Uterus (tissue), 2 donors: ENCODE measurements around the gene PCDHGB2.

Experiments
- POLR2A ChIP-seq, 2 donors: fragments of 450-650 bp; IDR thresholded peaks; one replicate each; pipeline ENCODE4 v1.6.1; 2016; ENCODE audit warnings: antibody characterized with exemption in 2 of 2, mild to moderate bottlenecking in 1 of 2, moderate library complexity in 1 of 2
- TF ChIP-seq, protein P1 (sequence below), 4 experiments: fragments of 200-600 bp in 2 of 4; fragments of 450-650 bp in 2 of 4; sonication (generic) in 2 of 4; IDR thresholded peaks; one replicate each; pipeline ENCODE4 v1.5.1; 2016 to 2019; ENCODE audit warnings: antibody characterized with exemption in 4 of 4, mild to moderate bottlenecking in 2 of 4, moderate library complexity in 1 of 4

DNA sequence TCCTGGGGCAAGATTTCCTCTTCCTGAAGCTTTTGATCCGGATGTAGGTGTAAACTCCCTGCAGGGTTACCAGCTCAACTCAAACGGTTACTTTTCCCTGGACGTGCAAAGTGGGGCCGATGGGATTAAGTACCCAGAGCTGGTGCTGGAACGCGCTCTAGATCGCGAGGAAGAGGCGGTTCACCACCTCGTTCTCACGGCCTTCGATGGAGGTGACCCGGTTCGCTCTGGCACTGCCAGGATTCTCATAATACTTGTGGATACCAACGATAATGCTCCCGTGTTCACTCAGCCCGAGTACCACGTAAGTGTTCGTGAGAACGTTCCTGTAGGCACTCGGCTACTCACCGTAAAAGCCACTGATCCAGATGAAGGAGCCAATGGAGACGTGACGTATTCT lies 4.2 kb upstream of the PCDHGB2 start:
- TF ChIP-seq, protein P1, sequence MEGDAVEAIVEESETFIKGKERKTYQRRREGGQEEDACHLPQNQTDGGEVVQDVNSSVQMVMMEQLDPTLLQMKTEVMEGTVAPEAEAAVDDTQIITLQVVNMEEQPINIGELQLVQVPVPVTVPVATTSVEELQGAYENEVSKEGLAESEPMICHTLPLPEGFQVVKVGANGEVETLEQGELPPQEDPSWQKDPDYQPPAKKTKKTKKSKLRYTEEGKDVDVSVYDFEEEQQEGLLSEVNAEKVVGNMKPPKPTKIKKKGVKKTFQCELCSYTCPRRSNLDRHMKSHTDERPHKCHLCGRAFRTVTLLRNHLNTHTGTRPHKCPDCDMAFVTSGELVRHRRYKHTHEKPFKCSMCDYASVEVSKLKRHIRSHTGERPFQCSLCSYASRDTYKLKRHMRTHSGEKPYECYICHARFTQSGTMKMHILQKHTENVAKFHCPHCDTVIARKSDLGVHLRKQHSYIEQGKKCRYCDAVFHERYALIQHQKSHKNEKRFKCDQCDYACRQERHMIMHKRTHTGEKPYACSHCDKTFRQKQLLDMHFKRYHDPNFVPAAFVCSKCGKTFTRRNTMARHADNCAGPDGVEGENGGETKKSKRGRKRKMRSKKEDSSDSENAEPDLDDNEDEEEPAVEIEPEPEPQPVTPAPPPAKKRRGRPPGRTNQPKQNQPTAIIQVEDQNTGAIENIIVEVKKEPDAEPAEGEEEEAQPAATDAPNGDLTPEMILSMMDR (IDR thresholded peaks at IDR 0.05), result no peak
- TF ChIP-seq POLR2A (IDR thresholded peaks at IDR 0.05), result no peak
